Fibroblast of the conjunctiva (primary cell): Measurements from ENCODE around the gene BZW2.
A peak's percentile ranks its signal among the peaks of the same experiment; 100 is the strongest.

Experiments
- DNase-seq: peaks from one replicate; pipeline ENCODE4 v3.0.0-alpha.2; 2010; ENCODE audit warnings: low read depth

Gene BZW2

DNA sequence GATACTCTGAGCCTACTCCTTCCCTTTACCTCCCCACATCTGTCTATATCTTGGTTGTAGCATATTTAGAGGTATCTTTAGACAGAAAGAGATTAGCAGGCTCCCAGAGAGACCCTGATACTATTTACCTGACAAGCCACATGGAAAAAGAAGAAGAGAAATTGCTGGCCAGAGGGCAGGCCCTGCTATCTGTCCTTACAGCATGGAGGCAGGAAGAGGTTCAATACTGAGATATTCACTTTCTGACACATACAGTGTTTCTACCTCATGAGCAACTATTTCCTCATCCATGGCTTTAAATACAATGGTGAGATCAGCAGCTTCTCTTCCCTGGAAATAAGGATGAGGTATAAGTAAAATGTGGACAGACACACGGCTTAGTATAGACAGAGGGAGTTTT, 73.7 kb downstream of the BZW2 start:
- no peak for DNase-seq

DNA sequence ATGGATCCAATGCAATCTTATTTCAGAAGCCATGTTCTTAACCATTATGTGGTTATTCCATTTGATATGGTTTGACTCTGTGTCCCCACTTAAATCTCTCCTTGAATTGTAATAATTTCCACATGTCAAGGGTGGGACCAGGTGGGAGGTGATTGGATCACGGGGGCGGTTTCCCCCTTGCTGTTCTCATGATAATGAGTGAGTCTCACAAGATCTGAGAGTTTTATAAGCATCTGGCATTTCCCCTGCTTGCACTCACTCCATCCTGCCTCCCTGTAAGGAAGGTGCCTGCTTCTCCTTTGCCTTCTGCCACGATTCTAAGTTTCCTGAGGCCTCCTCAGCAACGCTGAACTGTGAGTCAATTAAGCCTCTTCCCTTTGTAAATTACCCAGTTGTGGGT, 75.6 kb downstream of the BZW2 start:
- DNase-seq = no peak

DNA sequence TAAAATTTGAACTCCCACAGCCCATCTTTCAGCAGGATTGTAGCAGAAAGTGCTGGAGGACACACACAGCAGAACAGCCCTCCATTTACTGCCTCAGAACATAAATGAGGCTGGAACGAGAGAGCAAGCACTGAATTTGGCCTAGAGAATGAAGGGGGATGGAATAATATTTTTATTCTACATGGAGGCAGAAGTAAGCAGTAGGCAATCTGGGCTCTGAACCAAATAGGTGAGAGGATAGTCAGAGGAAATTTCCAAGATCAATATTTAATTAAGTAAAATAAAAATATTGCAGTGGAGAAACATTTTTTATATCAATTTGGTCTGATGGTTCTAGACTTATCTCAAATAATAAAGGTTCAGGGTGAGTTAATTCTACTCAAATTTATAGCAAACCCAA, 78.4 kb downstream of the BZW2 start:
- DNase-seq = no peak

DNA sequence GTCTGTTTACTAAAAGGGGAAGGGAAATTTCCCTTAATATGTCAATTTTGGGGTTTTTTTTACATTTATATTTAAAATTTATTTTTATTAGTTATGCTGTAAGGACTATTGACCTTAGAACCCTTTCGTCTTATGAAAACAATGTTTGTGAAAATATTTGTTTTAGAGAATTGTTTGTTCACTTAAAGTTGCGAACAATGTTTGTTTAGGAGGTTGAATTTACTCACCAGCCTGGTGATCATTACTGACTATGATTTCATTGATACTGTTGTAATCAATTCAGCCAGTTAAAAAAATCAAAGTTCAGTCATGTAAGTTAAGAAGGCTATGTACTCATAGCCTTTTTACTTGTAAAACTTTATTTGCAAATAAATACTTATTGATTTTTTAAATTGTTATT, 80.2 kb downstream of the BZW2 start:
- DNase-seq = no peak

DNA sequence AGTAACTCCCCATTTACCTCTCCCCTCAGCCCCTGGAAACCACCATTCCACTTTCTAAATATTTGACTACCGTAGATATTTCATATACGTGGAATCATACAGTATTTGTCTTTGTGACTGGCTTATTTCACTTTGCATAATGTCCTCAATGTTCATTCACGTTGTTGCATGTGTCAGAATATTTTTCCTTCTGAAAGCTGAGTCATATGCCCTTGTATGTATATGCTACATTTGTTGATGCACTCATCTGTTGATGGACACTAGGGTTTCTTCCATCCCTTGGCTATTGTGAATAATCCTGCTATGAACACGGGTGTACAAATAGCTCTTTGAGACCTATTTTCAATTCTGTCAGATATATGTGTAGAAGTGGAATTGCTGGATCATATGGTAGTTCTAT, 81.8 kb downstream of the BZW2 start:
- DNase-seq = no peak

DNA sequence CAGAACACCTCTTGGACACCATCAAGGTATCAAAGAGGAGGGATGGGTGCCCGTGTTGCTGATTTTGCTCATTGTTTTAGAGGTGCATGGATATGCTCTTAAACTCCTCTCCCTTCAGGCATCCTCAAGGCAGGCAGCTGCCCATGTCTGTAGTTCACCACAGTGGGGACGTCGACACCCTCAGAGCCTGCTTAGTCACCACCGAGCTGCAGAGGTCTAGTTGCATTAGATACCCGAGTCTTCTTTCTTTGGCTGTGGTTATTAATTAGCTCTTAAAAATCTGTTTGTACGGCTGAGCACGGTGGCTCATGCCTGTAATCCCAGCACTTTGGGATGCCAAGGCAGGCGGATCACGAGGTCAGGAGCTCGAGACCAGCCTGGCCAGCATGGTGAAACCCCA, 82.8 kb downstream of the BZW2 start:
- no peak for DNase-seq

DNA sequence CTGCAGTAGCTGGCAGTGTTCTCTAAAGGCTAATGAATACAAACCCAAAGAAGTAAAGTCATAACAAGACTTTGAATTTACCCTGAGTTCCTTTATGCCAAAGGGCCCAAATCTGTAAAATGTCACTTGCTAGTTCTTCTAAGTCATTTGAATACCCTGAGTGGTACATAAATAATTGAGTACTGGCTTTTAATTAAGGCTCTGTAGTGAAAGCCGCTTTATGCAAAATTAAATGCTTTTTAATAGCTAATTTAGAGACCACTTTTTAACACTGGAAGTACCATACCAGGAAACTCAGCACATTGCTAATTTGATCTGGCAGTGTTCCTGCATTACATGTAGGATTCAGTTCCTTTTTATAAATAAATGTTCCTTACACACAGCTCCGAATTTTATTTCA, 83.6 kb downstream of the BZW2 start:
- no peak for DNase-seq

DNA sequence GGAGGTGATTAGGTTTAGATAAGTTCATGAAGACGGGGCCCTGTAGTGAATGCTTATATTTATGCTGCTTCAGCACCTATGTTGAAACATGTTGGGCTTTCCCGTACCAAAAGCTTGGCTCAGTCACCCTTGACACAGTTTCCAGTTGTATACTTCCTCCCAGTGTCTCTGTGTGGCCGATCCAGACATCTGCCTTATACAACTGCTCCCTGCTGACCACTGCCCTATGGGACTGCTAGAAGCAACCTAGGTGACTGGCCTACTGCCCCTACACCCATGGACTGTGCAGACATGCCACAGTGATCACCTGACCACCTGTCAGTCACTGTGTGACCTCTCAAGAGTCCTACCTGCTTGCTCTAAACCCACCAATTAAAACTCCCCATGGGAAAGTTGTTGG, 85.0 kb downstream of the BZW2 start:
- DNase-seq = no peak

DNA sequence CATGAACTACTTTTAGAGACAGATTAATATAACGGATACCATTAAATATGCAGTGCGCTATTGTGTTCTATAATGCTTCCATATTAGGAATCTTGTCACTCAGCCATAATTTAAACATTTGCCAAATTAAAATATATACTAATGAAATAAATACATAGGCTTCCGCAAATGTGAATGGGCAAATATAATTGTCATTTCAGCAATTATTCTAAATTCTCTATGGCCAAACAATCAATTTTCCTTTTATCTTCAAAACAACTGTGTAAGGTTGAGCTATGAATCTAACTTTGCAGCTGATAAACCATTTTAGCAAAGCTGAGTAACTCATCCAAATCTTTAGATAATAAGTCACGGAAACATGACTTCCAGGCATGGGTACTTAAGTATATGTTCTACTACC, 86.8 kb downstream of the BZW2 start:
- no peak for DNase-seq

DNA sequence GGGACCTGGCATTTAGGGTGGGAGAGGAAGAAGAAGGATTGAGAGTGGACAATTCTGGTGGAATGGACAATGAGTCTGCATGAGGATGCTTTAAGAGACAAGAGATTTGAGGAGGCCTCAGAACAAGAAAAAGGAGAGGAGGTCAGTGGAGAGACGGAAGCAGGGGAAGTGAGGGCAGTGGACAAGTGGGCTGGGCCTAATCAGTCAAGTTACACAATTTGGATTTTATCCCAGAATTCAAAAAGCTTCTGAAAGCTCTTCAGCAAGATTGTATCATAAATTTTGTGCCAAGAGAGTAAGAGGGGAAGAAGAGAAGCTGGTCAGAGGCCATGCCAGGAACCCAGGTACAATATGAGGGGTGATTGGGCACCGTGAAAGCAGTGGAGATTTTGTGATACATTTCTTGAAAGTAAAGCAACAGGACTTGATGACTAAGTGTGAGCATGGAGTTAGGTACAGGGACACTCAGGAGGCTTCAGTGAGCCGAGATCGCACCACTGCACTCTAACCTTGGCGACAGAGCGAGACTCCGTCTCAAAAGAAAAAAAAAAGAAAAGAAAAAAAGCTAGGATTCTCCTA, 88.3 kb downstream of the BZW2 start:
- DNase-seq = no peak

DNA sequence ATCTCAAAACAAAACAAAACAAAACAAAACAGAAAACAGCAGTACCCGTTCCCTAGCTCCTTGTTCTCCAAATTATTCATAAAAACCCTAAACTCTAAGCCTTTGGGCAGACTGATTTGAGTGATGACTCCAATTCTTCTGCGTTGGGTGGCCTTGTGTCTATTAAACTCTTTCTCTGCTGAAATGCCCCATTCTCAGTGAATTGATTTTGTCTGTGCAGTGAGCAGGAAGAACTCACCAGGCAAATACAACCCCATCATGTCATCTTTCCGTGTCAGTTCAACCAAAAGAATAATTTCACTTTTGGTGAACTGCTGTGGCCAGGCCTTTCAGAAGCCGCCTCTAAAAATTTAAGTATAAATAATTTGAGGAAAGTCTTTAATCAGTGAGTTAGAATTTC, 89.0 kb downstream of the BZW2 start:
- DNase-seq = no peak

DNA sequence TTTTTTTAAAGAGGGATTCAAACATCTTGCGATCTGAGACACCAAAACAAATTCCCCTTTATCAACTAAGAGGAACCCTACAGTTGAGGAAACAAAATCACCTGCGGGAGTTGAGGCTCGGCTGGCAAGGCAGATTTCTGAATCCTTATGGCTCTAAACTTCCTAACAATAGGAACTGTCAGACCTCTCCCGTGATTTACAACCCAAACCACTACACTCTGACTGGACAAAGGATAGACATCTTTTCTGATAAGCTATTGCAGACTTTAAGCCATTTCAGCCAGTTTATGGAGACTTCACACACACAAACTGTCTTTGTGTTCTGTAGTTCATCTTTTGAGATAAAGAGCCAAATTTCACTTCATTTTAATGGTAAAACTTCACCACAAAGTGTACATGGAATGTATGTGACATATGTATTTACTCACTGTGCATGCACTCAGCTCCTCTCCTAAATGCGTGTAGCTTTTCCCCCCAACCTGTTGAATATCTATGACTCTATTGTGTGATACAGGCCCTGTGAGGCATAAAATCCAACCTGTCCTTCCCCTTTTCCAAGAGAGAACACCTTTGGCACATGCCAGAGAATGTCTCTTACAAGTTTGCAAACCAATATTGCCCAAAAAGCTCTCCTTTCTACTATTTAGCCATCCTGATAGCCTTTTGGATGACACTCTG, 92.2 kb downstream of the BZW2 start:
- DNase-seq = no peak

DNA sequence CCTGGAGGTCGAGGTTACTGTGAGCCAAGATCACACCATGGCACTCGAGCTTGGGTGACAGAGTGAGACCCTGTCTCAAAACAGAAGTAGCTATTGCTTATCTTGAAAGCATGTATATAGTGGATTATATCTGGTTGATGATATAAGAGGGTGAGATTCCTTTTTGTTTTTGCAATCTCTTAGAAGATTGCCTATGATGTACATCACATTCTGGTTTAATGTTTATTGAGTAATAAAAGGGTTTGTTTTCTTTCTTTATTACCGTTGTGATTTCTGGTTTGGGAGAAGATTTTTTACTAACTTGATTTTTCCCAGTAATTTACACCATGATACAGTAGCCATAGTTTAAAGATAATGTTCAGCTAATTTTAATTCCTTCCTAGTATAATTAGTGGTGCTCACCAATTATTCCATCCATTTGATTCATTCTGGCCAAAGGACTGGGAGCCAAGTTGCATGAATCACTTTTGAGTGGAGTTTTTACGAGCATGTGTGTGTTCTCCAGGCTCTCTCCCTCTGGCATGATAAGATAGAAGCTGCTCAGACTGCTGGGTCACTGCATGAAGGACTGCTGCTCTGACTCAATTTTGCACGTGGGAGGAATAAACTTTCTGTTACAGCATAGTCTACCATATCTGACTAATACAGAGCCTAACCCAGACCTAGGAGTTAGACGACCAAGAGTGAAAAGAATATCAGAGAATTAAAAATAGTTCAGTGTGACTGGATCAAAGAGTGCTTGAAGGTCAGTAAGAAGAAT, 94.1 kb downstream of the BZW2 start:
- peak; percentile 59 for DNase-seq

DNA sequence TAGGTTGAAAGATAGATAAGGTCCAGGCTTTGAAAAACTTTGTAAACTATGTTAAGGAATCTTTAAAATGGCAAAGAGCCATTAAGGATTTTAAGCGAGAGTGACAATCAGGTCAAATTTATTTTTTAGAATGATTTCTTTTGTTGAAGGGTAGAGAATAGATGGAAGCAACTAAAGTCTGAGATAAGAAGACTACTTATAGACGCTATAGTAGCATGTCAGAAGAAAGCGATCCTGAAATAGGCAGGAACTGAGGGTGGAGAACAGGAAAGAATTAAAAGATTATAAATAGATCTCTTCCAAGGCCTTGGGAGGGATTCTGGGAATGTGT, 94.6 kb downstream of the BZW2 start:
- DNase-seq = no peak

DNA sequence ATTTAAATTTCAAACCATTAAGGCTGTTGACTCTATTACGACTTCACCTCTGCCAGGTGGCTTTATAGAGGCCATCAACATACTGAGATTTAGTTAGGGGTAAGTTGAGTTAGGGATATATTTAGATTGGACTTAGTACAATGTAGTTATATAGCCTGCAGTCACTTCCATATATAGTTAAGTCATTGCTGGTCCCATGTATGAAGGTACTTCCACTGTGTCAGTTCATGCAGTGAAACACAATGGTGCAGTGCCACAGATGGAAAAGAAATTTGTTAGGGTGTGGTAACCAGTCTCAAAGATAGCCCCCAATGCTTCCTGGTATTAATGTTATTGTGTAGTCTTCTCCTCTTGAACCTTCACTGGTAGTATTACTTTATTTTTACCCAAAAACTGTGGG, 95.0 kb downstream of the BZW2 start:
- no peak for DNase-seq

DNA sequence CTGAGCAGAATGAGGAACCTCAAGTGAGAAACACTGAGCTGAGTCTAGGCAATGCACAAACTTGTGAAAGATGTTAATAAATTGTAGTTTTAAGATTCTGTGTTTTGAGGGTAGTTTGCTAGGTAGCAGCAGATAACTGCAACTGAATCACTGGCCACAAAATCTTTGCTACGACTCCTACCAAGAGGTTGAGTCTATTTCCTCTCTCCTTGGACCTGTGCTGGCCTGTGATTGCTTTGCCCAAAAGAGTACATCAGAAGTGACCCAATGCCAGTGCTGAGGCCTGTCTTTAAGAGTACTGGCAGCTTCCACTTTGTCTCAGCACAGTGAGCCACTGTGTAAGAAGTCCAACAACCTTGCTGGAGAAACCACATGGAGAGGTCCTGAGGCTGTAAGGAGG, 95.7 kb downstream of the BZW2 start:
- no peak for DNase-seq

DNA sequence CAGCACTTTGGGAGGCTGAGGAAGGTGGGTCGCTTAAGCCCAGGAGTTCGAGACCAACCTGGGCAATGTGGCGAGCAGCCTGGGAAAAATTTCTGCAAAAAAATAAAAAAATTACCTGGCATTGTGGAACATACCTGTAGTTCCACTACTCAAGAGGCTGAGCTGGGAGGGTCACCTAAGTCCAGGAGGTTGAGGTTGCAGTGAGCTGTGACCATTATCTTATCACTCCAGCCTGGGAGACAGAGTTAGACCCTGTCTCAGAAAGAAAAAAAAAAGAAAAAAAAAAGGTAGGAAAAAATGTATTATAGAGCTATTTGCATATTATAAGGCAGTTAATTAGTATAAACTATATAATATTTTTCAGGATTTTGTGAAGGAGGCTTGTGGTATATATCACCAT, 96.6 kb downstream of the BZW2 start:
- no peak for DNase-seq

DNA sequence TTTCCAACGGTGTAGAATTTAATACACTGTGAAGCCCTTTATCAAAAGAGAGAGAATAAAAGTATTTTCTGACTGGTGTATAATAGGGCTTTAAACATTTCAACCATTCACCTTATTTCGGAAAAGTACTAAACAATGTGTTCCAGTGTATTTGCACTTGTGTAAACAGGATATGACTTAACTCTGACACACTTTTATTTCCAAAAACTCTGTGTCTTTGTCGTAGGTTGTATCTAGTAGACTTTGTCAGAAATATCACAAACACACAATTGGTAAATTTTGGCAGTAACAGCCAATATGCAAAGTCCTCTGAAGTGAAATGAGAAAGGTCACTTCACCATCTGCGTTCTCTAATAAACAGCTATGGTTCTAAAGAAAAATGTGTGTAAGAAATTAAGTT, 97.3 kb downstream of the BZW2 start:
- no peak for DNase-seq

DNA sequence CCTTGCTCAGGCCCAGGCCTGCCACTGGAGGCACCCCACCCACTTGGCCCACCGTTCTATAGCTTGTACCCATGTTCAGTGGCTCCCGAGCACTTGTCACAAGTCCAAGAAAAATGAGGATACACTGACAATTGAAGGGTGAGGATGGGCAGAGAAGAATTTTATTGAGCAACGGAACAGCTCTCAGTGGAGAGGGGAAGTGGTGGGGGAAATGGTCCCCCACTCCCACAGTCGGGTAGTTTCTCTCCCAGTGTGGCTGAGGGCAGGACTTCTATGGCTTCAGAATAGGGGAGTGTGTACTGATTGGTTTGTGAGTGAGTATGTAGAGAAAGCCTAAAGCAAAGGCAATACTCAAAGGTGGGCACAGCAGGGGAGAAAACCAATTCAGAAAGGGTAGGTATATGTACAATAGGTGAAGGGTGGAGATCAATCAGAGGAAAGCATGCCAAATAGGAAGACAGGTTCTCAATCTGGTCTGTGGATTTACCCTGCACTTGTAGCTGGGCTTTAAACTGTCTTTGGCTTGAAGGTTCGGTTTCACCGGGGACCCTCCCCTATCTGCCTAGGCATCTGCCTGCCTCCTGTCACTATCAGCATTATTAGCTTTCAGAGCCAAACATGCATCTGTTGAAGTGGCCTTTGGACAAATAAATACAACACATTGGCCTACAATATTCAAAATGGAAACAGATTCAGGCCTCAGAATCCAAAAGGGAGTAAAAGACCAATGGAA, 98.7 kb downstream of the BZW2 start:
- DNase-seq = no peak

DNA sequence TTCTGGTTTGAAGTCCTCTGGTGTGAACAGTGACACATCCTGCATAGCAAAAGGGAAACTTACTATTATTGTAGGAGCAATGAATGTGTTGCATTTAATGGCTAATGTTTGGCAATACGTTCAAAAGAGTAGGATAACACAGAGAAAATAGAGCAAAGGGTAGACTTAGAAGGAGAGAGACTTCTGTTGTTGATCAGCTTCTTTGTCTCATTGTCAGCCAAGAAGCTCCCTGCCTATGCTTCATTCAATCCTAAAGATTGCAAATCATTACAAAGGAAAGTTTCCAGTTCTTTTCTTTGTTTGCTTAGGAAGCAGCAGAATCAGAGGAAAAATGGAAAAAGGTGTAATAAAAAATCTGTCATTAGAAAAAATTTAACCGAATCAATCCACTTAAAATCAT, 99.7 kb downstream of the BZW2 start:
- DNase-seq = no peak

DNA sequence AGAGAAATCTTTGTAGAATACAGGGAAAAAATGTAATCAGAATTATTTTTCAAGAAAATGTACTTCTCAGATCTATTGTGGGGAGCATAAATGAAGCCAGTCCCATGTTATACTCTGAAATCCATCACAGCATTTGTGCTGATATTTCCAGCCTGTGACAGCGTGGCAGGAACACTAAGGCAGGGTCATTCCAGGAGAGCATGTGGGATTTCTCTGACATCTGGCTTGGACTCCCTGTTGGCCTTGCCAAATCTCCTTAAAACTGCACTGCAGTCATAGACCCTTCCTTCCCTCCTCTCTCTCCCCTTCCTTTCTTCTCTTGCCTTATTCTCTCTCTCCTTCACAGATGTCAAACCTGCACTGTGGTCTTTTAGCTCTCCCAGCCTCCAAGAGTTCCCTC, 101.1 kb downstream of the BZW2 start:
- DNase-seq = no peak

DNA sequence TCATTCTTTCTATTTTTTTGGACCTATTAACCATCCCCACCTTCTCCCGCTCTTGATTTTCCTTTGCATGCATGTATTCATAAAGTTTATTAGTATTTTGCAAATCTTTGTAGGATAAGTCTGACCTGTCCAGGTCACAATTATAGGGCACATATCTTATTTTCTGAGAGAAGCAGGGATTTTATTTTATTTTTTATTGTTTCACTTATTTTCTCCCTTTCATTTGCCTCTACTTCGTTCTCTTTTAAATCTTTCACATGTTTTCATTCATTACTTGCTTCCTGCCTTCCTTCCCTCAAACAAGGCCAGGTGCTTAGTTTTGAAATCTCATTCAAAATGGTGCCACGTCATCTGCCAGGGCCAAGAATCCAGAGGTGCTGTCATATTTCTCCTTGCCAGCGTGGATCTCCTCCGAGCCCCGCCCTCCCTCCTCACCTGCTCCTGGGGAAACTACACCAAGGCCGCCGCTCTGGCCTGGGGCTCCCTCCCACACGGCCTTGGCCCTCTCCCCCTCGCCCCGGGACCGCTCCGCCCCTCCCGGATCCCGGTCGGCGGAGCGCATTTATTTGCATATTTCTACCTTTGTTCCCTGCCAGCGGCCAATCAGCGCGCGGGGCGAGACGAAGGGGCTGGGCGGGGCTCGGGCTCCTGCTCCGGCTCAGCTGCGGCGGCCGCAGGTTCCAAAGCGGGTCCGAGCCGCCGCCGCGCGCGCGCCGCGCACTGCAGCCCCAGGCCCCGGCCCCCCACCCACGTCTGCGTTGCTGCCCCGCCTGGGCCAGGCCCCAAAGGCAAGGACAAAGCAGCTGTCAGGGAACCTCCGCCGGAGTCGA, 107.3 kb downstream of the BZW2 start, which contains the start of gene TSPAN13:
TSS of gene TSPAN13 (plus strand) at position 654 of the 830 bp plus-strand sequence. CDS start 213 bp downstream, outside the sequence.
- no peak for DNase-seq
